ENCODE results near the gene COL4A2.

DNA sequence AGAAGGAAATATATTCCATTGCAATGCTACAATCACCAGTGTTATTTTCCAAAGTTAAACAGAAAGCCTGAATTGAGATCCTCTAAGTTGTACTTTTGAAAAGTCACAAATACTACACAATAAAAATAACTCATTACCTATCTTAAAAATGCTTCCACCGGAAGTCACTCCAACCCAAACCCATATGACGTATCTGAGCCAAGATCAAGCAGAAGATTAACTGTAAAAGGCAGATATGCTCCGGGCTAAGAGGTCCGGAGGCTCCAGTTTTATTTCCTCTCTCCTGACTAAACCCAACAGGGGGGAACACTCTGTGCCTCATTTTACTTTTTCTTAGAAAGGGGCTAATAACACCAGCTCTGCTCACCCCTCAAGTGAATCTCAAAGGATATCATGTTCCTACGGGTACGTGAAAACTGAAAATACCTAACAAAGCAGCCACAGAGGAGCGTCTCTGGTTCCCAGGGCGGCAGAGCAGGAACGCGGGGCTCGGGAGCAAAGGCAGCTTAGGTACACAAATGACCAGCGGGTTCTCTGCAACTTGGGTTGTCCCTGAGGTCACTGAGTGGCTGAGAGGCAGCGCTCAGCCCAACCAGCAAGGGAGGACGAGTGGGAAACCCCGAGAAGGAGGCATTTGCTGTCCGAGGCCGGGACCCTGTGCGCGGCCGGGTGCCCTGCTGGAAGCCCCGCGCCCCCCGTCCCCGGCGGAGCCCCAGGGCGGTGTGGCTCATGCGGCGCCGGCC, 253.7 kb downstream of the COL4A2 start:
- TF ChIP-seq EZH2 (IDR thresholded peaks at IDR 0.05; ENCODE audit: borderline replicate concordance, low read length): no peak
- TF ChIP-seq, protein P1, sequence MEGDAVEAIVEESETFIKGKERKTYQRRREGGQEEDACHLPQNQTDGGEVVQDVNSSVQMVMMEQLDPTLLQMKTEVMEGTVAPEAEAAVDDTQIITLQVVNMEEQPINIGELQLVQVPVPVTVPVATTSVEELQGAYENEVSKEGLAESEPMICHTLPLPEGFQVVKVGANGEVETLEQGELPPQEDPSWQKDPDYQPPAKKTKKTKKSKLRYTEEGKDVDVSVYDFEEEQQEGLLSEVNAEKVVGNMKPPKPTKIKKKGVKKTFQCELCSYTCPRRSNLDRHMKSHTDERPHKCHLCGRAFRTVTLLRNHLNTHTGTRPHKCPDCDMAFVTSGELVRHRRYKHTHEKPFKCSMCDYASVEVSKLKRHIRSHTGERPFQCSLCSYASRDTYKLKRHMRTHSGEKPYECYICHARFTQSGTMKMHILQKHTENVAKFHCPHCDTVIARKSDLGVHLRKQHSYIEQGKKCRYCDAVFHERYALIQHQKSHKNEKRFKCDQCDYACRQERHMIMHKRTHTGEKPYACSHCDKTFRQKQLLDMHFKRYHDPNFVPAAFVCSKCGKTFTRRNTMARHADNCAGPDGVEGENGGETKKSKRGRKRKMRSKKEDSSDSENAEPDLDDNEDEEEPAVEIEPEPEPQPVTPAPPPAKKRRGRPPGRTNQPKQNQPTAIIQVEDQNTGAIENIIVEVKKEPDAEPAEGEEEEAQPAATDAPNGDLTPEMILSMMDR (IDR thresholded peaks at IDR 0.05; ENCODE audit: low read length): no peak
